Islet precursor cell (in vitro differentiated cells): ENCODE measurements around the gene RASGRP4.
A peak's percentile ranks its signal among the peaks of the same experiment; 100 is the strongest.
"Not testable (repeated sequence)": the region's sequence is repeated elsewhere in the genome, so short reads cannot be mapped to it uniquely, and the experiment has no call there.

Experiments
- DNase-seq: peaks from one replicate; pipeline ENCODE4 v3.0.0-alpha.2; 2018

RASGRP4 gene, protein sequence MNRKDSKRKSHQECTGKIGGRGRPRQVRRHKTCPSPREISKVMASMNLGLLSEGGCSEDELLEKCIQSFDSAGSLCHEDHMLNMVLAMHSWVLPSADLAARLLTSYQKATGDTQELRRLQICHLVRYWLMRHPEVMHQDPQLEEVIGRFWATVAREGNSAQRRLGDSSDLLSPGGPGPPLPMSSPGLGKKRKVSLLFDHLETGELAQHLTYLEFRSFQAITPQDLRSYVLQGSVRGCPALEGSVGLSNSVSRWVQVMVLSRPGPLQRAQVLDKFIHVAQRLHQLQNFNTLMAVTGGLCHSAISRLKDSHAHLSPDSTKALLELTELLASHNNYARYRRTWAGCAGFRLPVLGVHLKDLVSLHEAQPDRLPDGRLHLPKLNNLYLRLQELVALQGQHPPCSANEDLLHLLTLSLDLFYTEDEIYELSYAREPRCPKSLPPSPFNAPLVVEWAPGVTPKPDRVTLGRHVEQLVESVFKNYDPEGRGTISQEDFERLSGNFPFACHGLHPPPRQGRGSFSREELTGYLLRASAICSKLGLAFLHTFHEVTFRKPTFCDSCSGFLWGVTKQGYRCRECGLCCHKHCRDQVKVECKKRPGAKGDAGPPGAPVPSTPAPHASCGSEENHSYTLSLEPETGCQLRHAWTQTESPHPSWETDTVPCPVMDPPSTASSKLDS

DNA sequence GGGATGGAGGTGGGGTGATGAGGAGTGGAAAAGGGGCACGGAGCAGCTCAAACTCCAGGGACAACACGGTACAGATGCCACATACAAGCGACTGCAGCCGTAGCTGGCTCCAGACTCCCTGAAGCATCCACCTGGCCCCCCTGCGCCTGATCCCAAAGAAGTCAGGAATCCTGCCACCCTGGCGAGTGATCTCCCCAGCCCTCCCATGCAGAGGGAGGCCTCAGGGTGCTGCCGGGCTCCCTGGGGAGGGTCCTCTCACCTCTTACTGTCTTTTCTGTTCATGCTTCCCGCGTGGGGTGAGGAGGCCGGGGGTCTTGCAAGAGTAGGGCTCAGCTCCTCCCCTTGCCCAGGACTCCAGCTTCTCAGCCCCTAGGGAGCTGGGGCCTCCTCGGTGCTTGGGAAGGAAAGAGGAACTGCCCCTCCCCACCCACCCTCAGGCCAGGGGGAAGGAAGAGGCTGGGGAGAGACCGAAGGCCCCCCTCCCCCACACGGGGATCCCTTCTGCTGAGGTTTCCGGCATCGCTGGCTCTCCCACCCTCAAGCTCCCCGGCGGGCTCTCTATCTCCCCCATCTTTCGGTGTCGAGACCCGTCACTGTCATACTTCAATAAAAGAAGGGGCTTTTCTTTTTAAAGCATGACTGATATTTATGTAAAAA, at the start of gene RASGRP4:
Gene RASGRP4, minus strand, starts transcription at position 410 of the 657 bp plus-strand sequence. Its CDS starts 128 bp downstream, at position 282.
- no peak for DNase-seq

DNA sequence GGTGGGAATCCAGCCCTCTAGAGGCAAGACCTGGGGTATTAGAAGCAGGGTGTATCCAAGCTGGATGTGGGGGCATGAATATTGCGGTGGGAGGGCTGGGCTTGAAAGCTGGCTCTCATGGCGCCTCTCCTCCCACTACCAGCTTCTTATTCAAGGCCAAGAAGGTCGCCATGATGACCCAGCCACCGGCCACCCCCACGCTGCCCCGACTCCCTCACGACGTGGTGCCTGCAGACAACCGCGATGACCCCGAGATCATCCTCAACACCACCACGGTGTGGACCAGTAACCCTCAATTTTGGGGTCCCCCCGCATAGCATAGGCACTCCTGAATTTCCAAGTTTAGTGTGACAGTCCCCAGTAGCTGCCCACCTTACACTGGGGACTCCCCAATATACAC, 49.2 kb upstream of the RASGRP4 start:
- no peak for DNase-seq

DNA sequence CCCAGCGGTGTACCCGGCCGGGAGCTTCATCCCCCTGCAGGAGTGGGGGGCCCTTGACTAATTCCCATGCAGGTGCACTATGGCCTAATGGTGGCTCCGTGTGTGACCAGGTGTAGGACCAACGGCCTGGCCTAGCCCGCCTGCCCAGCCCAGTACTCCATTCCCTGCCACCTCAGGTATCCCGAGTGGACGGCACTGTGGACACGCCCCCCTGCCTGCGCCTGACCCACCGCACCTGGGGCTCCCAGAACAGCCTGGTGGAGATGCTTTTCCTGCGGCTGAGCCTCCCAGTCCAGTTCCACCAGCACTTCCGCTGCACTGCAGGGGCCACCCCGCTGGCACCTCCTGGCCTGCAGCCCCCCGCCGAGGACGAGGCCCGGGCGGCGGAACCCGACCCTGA, 47.2 kb upstream of the RASGRP4 start:
- no peak for DNase-seq

DNA sequence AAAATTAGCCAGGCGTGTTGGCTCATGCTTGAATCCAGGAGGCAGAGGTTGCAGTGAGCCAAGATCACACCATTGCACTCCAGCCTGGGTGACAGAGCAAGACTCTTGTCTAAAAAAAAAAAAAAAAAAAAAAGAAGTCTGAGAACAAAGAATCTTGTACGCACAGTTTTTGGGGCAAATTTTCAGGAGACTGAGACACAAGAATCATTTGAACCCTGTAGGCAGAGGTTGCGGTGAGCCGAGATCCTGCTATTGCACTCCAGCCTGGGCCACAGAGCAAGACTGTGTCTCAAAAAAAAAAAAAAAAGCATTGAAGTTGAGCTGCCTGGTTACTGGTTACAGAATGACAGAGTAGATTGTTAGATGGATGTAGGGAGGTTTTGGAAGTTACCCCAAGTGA, 46.7 kb upstream of the RASGRP4 start:
- not testable (repeated sequence) for DNase-seq

DNA sequence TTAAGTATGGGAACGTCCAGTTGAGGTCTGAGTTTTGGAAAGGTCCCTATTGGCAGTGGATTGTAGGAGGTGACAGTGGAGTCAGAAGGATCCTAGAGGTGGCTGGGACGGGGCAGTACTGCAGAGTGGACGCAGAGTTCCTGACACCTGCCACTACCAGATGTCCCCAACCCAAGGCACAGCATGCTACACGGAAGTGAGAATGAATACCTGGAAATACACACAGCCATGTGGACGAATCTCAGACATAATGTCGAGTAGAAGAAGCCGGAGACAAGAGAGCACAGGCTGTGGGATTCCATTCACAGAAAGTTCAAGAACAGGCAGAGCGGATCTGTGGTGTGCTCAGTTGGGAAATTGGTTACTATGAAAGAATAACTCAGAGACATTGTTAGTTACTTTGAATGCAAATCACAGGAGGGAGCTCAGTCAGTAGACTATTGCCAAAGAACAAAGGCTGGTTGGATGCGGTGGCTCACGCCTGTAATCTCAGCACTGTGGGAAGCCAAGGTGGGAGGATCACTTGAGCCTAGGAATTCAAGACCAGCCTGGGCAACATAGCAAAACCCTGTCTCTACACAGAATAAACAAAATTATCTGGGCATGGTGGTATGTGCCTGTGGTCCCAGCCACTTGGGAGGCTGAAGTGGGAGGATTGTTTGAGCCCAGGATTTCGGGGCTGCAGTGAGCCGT, 44.9 kb upstream of the RASGRP4 start:
- no peak for DNase-seq

DNA sequence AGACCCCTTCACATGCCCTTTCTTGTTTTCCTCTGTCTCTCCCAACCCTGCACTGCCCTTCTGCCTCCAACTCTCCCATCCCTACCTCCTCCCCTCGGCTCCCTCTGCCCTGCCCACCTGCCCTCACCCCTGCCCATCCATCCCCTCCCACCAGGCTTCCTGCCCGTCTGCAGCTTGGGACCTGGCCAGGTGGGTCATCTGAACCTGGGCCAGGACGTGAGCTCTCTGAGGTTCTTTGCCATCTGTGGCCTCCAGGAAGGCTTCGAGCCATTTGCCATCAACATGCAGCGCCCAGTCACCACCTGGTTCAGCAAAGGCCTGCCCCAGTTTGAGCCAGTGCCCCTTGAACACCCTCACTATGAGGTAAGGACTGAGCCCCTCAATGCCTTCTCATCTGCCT, 43.1 kb upstream of the RASGRP4 start:
- no peak for DNase-seq

DNA sequence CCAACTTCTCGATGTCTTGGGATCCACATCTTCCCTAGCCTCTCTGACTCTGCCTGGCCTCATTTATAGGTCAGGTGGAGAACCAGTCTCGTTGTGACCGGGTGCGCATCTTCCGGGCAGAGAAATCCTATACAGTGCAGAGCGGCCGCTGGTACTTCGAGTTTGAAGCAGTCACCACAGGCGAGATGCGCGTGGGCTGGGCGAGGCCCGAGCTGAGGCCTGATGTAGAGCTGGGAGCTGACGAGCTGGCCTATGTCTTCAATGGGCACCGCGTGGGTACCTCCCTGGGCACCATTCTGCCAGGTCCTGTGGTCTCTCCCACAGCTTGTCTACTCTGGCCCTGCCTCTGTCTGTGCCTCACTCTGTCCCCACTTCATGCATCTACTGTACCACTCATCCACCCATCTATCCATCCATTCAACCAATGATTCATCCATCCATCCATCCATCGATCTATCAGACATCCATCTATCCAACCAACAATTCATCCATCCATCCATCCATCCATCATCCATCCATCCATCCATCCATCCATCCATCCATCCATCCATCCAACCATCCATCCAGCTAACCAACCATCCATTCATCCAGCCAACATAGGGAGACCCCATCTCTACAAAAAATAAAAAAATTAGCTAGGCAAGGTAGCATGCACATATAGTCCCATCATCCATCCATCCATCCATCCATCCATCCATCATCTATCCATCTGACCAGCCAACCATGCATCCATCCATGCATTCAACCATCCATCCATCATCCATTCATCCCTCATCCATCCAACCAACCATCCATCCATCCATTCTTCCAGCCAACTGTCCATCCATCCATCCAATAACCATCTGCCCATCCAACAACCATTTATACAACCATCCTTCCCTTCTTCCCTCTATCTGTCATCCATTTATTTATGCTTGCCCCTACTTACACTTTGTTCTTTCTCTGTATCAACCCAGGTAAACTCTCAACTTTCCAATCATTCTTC, 41.8 kb upstream of the RASGRP4 start:
- no peak for DNase-seq

DNA sequence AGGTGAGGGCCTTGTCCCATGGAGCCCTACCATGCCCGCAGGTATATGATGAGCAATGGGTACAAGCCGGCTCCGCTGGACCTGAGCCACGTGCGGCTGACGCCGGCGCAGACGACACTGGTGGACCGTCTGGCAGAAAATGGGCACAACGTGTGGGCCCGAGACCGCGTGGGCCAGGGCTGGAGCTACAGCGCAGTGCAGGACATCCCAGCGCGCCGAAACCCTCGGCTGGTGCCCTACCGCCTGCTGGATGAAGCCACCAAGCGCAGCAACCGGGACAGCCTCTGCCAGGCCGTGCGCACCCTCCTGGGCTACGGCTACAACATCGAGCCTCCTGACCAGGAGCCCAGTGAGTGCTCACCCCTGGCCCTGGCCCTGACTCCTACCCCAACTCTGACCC, 40.0 kb upstream of the RASGRP4 start:
- no peak for DNase-seq

DNA sequence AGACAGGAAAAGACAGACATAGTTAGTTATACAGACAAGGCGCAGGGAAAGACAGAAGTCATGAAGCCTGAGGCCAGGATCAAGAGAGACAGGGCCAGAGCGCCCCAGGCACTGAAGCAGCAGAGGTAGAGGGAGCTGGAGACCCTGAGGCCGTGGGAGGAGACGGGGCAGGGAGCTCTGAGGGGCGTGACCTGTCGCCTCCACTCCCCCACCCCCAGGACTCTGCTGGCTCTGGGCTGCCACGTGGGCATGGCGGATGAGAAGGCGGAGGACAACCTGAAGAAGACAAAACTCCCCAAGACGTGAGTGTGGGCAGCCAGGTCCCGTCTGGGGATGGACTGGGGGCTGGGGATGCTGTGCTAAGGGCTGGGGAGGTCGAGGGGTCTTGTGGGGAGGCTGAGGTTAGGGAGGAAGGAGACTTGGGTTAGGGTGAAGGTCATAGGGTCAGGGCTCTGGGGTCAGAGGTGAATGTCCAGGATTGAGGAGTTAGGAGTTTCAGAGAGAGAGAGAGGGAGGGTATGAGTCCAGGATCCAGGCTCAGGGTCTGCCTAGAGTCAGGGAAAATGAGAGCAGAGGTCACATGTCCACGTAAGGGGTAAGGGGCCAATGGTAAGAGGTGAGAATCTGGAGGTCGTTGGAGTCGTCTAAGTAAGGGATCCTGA, 38.5 kb upstream of the RASGRP4 start:
- no peak for DNase-seq

DNA sequence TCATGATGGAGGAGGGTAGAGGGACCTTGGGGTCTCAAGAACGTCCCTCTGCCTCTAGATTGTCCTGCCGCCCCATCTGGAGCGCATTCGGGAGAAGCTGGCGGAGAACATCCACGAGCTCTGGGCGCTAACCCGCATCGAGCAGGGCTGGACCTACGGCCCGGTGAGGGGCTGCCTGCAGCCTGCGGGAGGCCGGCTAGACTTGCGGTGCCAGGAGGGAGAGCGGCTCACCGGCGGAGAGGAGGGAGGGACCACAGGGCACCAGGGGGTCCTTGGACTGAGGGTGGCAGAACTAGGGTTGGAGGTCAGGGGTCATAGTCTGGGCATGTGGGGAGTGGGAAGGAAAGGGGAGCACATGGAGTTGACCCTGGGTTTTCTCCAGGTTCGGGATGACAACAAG, 37.3 kb upstream of the RASGRP4 start:
- DNase-seq: no peak

DNA sequence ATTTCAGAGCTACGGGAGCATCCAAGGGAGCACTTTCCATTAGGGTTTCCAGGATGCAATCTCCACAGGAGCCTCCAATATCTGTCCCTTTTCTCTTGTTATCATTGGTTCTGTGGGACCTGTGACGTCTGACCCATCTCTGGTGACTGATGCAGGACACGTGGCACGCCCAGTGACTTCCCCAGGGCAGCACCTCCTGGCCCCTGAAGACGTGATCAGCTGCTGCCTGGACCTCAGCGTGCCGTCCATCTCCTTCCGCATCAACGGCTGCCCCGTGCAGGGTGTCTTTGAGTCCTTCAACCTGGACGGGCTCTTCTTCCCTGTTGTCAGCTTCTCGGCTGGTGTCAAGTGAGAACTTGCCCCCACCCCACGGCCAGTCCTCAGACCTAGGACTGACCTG, 33.0 kb upstream of the RASGRP4 start:
- DNase-seq: no peak

DNA sequence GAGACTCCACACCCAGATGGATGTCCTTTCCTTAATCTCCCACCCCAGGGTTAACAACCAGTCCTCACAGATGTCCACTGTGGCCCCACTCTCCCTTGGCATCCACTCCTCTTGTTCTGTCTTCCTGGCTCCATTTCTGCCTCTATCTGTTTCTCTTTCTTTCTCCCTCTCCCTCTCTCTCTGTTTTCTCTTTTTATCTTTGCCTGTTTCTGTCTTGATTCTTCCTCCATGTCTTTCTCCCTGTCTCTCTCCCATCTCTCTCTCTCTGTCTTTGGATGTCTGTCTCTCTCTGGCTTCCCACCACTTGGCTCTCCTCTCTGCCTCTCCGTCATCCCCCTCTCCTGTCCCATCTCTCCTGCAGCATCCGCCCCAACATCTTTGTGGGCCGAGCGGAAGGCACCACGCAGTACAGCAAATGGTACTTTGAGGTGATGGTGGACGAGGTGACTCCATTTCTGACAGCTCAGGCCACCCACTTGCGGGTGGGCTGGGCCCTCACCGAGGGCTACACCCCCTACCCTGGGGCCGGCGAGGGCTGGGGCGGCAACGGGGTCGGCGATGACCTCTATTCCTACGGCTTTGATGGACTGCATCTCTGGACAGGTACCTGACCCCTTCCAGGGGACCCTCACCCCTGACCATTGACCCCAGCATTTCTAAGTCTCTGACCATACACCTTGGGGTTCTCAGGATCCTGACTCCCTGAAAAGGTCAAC, 31.8 kb upstream of the RASGRP4 start:
- DNase-seq: no peak

DNA sequence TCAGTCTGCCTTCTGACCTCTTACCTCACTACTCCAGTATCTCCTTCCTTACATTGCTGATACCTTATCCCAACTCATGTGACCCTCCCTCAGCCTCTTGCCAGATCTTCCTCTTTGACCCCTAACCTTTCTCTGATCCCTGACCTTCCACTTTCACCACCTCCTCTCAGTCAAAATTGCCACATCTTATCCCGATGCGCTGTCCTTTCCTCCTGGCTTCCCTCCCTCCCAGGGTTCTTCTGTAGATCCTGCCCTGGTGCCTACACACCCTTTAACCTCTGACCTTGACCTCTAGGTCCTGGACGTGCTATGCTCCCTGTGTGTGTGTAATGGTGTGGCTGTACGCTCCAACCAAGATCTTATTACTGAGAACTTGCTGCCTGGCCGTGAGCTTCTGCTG, 31.2 kb upstream of the RASGRP4 start:
- DNase-seq: no peak

DNA sequence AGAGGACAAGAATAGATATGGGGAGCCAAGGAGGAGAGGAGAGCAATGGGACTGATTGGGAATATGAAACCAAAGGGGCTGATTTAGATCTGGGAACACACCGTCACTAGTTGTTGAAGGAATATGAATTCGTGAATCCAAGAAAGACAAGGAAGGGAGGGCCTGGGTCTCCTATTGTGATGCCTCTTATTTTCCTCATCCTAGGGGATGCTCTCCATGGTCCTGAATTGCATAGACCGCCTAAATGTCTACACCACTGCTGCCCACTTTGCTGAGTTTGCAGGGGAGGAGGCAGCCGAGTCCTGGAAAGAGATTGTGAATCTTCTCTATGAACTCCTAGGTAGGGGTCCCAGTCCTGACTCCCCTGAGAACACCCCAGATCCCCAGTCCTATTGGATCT, 29.0 kb upstream of the RASGRP4 start:
- peak; percentile 62 for DNase-seq

DNA sequence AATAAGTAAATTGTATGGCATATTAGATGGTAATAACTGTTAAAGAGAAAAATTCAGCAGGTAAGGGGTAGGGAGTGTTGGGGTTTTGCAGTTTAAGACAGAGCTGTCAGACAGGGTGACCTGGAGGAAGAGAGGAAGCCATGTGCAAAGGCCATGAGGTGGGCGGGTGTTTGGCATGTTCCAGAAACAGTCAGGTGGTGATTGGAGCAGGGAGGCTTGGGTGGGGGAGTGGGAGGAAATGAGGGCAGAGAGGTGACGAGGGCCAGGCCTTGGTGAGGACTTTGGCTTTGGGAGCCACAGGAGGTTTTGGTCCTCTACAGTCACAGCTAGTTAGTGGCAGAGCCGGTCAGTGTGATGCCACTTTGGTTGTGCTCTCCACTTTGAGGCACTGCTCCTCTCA, 27.6 kb upstream of the RASGRP4 start:
- no peak for DNase-seq

DNA sequence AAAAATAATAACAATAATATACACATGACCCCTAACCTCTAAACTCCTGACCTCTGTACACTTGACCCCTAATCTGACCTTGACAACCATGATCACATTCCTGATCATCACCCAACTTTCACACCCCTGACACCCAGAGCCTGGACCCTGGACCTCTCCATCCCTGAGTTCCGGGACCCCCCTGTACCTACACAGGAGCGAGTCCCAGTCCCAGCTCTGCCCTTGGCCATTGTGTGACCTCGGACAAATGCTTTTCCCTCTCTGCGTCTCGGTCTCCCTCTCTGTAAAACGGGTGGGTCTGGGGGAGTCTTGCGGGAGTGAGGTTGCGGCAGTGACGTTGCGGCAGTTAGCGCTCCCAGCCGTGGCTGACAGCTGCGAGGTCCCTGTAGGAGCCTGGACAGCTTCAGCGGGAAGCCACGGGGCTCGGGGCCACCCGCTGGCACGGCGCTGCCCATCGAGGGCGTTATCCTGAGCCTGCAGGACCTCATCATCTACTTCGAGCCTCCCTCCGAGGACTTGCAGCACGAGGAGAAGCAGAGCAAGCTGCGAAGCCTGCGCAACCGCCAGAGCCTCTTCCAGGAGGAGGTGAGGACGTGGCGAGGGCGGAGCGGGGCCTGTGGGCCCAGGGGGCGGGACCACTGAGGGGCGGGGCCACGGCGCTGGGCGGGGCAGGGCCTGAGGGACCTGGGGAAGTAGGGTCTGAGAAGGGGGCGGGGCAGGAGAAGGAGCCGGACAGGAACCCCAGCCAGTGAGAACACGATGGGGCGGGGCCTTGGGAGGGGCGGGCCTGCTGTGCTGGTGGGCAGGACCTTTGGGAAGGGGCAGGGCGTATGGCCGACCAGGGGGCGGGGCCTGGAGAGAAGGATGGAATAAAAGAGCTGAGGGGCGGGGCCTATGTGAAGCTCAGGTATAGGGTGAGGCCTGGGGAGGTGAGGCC, 26.7 kb upstream of the RASGRP4 start:
- peak; percentile 81 for DNase-seq

DNA sequence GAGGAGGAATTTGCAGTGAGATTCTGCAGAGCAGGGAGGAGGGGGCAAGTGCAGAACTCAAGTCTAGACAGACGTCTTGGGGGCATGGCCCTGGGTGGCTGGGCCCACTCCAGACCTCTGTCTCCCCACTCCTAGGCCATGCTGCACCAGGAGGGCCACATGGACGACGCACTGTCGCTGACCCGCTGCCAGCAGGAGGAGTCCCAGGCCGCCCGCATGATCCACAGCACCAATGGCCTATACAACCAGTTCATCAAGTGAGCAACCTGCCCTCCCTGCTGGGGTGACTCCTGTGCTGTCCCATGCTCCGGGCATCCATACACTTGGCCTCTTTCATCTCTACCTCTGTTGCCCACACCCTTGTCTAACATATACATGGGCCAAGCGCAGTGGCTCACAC, 25.6 kb upstream of the RASGRP4 start:
- no peak for DNase-seq

DNA sequence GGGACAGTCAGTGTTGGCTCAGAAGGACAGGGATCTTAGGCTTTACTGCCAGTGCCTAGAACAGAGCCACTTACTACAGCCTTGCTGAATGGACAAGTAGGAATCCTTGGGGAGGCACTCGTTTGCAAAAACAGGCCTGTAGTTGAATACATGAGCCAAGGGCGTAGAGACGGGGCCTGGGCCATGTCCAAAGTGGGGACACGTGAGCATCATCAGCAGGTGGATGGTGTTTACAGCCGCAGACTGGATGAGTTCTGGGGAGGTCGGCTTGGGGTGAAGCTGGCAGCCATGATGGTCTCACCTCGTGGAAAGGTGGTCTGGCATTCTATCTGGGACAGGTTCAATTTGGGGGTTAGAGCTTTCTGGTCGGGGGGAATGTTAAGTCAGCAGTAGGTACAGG, 25.0 kb upstream of the RASGRP4 start:
- no peak for DNase-seq

DNA sequence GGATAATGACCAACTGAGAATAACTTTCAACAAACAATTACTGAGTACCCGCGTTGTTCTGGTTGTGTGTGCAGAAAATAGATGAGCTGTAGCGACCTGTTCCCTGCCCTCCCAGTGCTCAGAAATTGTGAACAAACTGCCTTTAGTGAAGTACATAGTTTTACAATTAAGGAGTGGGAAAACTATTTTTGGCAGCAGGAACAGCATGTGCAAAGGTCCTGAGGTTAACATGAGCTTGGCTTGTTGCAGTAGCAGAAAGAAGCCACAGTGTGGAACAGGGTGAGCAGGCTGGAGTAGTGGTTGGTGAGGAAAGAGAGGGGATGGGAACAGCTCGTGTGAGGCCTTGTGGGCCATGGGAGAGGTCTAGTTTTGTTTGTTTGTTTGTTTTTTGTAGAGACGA, 23.5 kb upstream of the RASGRP4 start:
- no peak for DNase-seq

DNA sequence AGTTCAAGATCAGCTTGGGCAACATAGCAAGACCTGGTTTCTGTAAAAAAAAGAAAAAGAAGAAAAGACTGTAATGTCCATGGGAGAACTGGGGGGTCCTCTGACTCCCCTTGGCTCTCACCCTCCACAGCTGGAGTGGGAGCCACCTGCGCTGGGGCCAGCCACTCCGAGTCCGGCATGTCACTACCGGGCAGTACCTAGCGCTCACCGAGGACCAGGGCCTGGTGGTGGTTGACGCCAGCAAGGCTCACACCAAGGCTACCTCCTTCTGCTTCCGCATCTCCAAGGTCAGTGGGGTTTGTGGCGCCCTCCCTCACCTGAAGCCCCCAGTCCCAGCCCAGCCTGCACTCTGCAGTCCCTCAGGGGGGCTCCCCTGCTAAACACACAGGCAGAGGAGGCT, 22.2 kb upstream of the RASGRP4 start:
- DNase-seq: no peak
